Cerebellar nuclear complex (tissue), 1 donor: ENCODE results near the gene OPCML.

ENCODE experiments used
- DNase-seq, 2 experiments: peaks; one replicate each; lab custom pipeline; 2025; lab: John Stamatoyannopoulos, UW

OPCML gene

DNA sequence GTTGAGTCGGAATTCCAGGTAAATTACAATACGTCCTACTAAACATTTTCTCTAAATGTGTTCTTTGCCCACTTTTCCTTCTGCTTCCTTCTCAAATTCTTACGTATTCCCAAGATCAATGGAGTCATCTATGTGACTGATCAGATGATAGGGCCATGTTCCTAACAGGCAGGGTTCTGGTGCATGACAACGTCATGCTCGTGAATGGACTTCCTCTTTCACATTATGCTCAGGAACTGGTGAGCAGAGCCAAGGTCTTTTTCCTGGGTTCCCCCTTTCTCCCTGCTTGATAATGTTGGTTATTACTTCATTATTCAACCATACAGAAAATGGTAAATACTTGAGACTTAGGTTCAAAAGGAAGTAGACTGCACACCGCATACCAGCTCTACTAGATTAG is 789.4 kb downstream of the OPCML start:
- DNase-seq: no peak

DNA sequence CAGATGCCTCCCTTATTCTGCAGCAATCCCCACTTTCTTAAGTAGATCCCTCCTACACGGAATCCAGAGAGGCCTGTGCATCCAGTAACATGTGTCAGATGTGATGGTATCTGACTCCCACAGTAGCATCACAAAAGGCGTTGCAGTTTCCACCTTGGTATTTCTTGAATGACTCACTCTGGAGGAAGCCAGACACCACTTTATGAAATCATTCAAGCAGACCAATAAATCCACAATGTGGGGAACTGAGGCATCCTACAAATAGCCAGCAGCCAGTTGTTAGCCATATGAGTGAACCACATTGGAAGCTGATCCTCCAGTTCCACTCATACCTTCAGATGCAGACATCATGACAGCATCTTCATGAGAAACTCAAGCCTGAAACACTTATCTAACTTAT is 798.1 kb downstream of the OPCML start:
- no peak for DNase-seq

DNA sequence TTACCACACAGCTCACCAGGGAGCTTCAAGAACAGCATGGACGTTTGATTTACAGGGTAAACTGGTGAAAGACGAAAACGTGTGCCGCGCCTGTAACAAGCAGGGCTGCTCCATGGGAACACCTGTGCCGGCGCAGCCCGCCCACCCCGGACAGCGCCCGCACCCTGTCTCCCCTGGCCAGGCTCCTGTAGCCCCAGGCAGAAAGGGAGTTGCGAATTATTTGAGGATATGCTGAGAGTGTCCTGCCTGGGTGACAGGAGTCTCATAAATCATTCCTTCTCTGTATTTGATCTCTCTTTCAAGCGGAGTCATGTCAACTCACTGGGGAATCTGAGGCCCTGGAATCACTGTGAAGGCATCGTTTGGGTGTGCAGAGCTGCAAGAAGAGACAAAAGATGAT is 804.3 kb downstream of the OPCML start:
- no peak for DNase-seq

- no peak for DNase-seq
Measured at GRCh38 chr11:132721526-132721925, 810.8 kb downstream of the OPCML start.

DNA sequence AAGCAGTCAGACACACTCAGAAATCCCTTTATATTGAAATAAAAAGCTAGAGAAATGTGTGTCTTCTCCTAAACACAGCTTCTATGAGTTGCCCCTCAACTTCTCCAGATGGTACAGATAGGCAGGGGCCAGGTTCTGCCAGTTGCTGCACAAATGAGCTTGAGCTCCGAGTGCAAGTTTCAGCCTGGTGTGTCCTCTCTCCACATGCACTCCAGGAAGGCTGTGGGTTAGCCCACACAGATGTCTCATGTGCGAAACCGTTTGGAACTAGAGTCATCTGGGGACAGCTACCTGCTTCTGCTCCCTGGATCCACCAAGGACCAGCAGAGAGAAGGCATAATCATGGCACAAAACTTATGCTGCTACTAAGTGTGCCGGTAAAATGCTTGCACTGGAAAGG is 812.6 kb downstream of the OPCML start:
- no peak for DNase-seq

DNA sequence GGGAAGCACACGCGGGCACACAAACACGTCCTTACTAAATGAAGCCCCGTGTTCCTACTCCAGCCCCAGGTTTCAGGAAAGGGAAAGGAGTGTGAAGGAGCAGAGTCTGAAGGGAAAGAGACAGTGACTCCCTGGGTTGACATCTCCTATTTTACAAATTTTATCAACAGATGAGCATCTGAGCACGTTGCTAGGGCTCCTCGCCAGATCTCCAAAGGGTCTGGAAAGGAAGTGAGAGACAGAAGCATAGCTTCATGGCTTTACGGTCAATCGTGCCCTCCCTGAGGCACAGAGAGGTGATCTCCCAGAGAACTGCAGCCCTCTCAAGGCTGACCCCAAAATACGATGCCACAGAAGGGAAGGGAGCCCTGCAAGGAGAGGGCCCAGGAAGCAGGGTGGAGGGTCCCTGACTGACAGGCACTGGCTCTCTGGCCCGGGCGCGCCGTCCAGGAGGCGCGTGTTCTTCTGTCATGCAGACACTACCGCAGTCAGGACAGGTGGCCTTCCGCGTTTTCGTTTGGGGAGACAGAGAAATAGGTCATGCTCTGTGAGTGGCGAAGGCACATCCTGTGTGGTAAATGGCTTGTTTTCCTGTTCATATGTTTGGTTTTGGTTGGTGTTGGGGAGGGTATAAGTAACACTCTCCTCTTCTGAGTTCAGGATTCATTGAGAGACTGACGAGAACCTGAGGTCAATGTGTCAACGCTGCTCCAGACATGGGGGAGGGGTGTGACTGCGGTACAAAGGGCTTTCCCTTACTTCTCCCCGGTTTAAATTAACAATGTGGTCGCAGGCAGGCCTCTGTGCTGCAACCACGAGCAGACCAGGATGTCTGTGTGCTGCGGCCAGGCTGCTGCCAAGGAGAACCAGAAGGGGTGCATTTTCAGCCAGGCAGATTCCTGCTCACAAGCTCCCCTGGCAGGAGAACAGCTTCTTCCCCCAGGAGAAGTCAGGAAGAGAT is 813.3 kb downstream of the OPCML start:
- peak; percentile 38 to 80 for DNase-seq

GRCh38 chr11:132717824-132718223 is 814.5 kb downstream of the OPCML start:
- no peak for DNase-seq

DNA sequence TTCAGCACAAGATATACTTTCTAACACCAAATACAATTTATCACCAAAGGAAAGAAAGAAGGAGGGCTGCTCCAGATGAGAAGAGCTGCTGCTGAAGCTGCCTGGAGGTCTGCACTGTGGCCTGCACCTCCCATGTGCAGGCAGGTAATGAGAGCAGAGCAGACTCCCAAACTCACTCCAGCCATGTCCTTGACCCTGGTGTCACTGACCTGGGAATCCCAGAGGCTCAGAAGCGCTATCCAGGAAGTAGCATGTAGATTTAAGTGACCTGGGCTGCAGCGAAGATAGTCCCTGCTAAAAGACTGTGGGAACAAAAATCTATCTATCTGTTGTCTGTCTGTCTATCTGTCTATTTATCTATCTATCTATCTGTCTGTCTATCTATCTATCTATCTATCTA is 816.3 kb downstream of the OPCML start:
- DNase-seq: no peak

DNA sequence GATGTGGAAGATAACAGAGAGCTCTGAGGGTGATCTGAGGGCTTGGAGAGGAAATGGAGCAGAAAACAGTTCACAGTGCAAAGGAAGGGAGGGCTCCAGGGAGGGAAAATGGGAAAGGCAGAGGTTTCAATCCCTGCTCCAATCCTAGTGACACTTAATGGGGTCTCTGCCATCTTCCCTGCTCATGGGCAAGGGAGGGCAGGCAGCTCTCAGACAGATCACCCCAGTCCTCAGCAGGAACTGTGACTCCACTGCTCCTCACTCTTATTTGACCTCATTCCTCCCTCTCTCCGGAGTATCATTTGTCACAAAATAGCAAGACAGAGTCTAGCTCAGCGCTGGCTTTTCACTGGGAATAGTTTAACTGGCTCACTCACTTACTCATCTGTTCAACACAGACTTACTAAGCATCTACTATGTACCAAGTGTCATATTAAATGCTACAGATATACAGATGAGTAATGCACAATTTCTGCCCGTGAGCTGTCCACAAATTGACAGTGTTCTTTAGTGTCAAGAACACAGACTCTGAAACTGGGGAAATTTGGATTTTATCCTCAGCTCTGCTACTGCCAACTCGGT is 817.4 kb downstream of the OPCML start:
- DNase-seq: no peak

DNA sequence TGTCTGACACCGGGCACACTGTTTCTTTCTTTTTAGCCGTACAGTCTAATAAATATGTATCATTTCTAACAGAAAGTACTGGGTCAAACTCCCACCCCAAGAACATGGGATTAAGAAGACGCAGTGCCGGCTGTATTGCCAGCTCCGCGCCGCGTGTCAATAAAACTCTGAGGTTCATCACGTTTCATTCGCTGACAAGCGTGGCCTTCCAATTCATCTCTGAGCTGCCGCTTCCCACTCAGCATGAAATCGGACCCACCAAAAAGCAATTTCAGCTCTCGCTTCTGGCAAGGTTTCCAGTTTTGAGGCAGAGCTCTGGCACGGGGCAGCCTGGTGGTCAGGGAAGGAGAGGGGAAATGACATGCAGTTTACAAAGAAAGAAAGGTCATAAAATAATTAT is 819.8 kb downstream of the OPCML start:
- no peak for DNase-seq

- no peak for DNase-seq
Measured at GRCh38 chr11:132704781-132705375, 827.4 kb downstream of the OPCML start.

GRCh38 chr11:132692891-132693290 is 839.4 kb downstream of the OPCML start:
- no peak for DNase-seq

DNA sequence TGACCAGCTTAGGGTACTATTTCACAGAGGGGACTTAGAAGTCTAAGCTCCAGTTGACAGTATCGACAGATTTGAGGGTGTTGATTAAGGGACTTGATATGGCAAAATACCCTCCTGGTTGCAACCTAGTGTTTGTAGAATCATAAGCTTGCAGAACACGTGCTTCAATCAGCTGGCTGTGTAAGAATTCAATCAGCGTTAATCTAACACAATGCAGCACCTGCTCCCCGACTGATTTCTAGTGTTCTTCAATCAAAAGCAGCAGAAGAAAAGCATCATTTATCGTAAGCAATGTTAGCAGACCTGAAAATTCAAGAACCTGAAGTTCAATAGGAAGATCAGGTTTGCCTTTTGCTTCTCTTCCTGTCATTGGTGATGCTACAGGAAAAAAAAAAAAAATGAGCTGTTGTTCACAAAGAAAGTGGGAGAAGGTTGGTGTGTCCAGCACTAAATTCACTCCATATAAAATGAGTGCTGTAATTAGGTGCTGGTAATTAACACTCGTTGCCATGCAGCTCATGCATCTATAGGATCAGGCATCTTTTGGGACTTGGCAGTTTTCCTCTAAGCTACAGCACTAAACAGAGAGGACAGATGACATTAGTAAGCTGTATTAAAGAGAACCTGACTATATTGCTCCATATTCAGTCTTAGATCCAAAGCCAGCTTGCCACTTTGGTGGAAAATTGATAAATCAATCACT is 840.3 kb downstream of the OPCML start:
- DNase-seq: no peak

GRCh38 chr11:132686886-132687285 is 845.4 kb downstream of the OPCML start:
- DNase-seq: no peak

DNA sequence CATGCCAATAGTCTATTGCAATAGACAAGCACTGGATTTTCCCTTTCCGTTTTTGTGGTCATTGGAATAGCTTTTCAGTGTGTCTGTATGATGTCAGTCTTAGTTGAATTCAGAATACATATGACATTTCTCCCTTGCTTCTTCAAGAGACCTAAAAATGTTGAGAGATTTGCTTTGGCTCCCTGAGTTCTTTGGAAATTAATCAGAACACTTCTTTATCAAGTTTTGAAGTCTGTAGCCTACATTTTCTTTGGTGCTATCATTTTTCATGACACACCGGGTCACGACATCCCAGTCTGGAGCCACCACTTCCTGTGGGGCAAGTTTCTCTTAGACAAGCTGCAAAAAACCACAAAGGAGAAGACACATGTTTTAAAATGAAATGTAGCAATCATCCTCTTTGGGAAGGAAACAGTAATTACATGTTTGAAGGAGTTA is 847.1 kb downstream of the OPCML start:
- no peak for DNase-seq

DNA sequence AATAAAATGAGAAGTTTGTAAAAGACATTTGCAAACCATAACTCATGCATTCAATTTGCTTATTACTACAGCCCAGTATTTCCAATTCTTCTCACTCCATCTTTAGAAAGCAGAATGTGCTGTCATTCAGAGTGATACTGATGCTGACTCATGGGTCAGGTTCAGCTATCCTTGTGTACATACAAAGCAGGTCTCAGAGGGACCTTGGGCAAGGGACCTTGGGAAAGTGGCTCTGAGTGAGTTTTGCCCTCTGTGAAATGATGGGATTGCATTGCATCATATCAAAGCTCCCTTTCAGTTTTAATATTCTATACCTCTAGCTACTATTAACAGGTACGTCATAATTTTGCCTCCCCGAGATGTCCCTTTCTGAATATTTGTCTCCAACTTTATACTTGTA is 848.7 kb downstream of the OPCML start:
- DNase-seq: no peak

DNA sequence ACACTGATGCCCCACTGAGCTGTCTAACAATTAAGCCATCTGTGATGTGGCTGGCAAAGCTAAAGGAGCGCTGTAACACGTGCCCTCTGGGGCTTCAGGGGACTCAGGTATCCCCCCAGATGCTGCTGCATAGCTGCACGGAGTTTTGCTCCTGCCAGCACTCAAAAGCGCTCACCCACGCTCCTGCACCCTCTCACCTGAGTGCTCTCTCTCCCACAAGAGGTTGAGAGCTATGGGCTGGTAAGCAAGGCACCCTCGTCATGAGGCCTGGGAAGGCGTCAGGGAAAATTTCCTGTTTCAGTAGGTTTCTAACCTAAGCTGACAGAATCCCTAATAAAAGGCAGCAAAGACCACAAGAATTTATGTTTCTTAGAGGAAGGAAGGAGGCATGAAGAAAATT is 850.3 kb downstream of the OPCML start:
- DNase-seq: no peak

- no peak for DNase-seq
Measured at GRCh38 chr11:132680584-132680983, 851.7 kb downstream of the OPCML start.

DNA sequence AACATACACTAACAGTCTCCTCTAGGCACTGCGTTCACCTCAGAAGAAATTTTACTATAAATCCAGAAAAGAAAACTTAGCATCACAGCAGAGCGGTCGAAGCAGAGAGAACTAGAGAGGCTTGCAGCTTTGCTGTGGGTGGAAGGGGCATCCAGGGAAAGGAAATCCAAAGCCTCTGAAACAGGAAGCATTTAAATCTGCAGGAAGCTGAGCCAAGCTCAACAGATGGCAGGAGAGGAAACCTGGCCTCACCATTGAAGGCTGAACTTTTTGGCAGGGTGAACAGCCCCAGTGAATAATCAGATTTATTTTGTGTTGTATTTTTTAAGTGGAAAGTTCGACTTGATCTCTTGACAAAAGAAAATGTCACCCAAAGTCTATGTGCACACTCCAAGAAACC is 858.1 kb downstream of the OPCML start:
- DNase-seq: peak; percentile 59 to 61

GRCh38 chr11:132671851-132672370 is 860.4 kb downstream of the OPCML start:
- no peak for DNase-seq

DNA sequence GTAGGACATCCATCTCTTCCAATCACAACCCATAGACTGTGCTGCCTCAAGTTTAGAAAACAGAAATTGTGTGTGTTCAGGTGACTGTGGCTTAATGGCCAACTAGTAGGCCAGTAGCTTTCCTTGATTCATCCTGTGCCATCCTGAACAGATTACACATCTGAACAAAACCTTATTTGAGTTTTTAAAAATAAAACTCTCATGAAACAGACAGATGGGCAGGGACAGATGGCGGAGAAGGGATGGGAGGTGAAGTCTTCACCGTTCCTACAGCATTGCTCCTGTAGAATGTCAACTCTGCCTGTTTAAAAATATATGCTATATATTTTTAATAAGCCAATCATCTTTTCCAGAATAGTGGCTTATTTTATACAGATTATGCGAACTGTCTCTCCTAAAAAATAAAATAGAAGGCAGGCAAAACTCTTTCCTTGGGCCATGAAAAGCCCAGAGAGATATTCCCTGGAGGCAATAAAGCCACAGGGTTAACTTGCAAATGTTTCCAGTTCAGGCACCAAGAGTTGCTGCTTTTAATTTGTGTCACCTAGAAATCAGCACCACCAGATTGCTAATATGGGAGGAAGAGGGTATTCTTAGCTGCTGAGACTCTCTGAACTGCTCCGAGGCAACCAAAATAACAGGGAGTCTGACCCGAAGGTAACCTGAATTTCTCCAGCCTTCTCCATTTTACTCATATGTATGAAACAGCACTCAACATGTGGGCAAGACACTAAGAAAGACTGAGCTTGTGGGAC is 861.2 kb downstream of the OPCML start:
- peak; percentile 25 to 66 for DNase-seq
